HepG2 (cell line): ENCODE measurements around the gene TRIM7. TPM values are rescaled to one million over a fixed set of nuclear protein-coding genes. Genes with fewer than 3 reads are reported as not detected.

Source experiments
- DNMT1 ChIP-seq: sonication (generic); formaldehyde crosslinking; IDR thresholded peaks from 2 replicates; pipeline ENCODE4 v1.5.1; 2020; ENCODE audit warnings: mild to moderate bottlenecking, missing genetic modification reagents
- ELF3 ChIP-seq: IDR thresholded peaks from 2 replicates; pipeline ENCODE4 v1.6.1; 2016; ENCODE audit warnings: missing genetic modification reagents, missing compliant biosample characterization
- GABPB1 ChIP-seq: IDR thresholded peaks from 2 replicates; pipeline ENCODE4 v1.6.1; 2016; ENCODE audit warnings: mild to moderate bottlenecking, missing genetic modification reagents, moderate library complexity, missing compliant biosample characterization
- GFI1 ChIP-seq: sonication (generic); formaldehyde crosslinking; IDR thresholded peaks from 2 replicates; pipeline ENCODE4 v1.5.0; 2020; ENCODE audit warnings: missing genetic modification reagents, mild to moderate bottlenecking, borderline replicate concordance
- IKZF1 ChIP-seq: fragments of 450-650 bp; IDR thresholded peaks from 2 replicates; pipeline ENCODE4 v1.7.1; 2016
- KLF11 ChIP-seq: IDR thresholded peaks from 2 replicates; pipeline ENCODE4 v1.6.1; 2016; ENCODE audit warnings: missing compliant biosample characterization
- NCOR1 ChIP-seq: fragments of 200-600 bp; sonication (generic); IDR thresholded peaks from 2 replicates; pipeline ENCODE4 v1.7.0; 2017; ENCODE audit warnings: antibody characterized with exemption, low read length, borderline replicate concordance
- NRL ChIP-seq: sonication (generic); formaldehyde crosslinking; IDR thresholded peaks from 2 replicates; pipeline ENCODE4 v1.5.0; 2020; ENCODE audit warnings: missing genetic modification reagents, mild to moderate bottlenecking, moderate library complexity, borderline replicate concordance
- PHF5A ChIP-seq: IDR thresholded peaks from one replicate; pipeline ENCODE4 v1.6.1; 2018; ENCODE audit warnings: low read depth, missing genetic modification reagents; ENCODE audit not compliant: unreplicated experiment
- SSRP1 ChIP-seq: IDR thresholded peaks from 2 replicates; pipeline ENCODE4 v1.6.1; 2016; ENCODE audit warnings: control low read depth
- ZFP37 ChIP-seq: sonication (generic); formaldehyde crosslinking; IDR thresholded peaks from 2 replicates; pipeline ENCODE4 v1.4.0; 2020; ENCODE audit warnings: missing genetic modification reagents, borderline replicate concordance
- ZNF253 ChIP-seq: sonication (generic); formaldehyde crosslinking; IDR thresholded peaks from 2 replicates; pipeline ENCODE4 v1.8.0; 2022; ENCODE audit warnings: mild to moderate bottlenecking, missing genetic modification reagents, borderline replicate concordance
- ZNF282 ChIP-seq: fragments of 450-650 bp; IDR thresholded peaks from 2 replicates; pipeline ENCODE4 v1.6.1; 2018; ENCODE audit not compliant: partially characterized antibody
- ZNF766 ChIP-seq: sonication (generic); formaldehyde crosslinking; IDR thresholded peaks from 2 replicates; pipeline ENCODE4 v1.5.0; 2020; ENCODE audit warnings: missing genetic modification reagents, borderline replicate concordance
- polyA plus RNA-seq, 8 experiments: library from polyadenylated mRNA; depleted of rRNA in 3 of 8; stranded (reverse) in 7 of 8; unstranded in 1 of 8; fragments of >200 nt; fragmentation: Illumina TruSeq in 4 of 8; extraction: Trizol in 4 of 8; gene quantifications; 2 replicates each; pipeline versions ENCODE4 v1.2.1 to v1.2.3, GENCODE V29; 2011 to 2016; ENCODE audit warnings: low read depth in 4 of 8, missing spikeins in 1 of 8, mixed read lengths in 1 of 8; ENCODE audit not compliant: insufficient read depth in 1 of 8
- total RNA-seq, 5 experiments: library from RNA; depleted of rRNA; stranded (reverse); fragments of >200 nt; fragmentation: Illumina TruSeq; extraction: Trizol; gene quantifications; 2 replicates each; pipeline ENCODE4 v1.2.3, GENCODE V29; 2016; ENCODE audit warnings: low read depth in 1 of 5
- TF ChIP-seq, protein P1 (sequence below): sonication (generic); formaldehyde crosslinking; IDR thresholded peaks from 2 replicates; pipeline ENCODE4 v1.8.0; 2022; ENCODE audit warnings: mild to moderate bottlenecking, missing genetic modification reagents, borderline replicate concordance
- TF ChIP-seq, protein P2 (sequence below): sonication (generic); formaldehyde crosslinking; IDR thresholded peaks from 2 replicates; pipeline ENCODE4 v1.8.0; 2022; ENCODE audit warnings: missing genetic modification reagents, low read depth, mild to moderate bottlenecking, borderline replicate concordance
- TF ChIP-seq, protein P3 (sequence below): sonication (generic); formaldehyde crosslinking; IDR thresholded peaks from 2 replicates; pipeline ENCODE4 v1.5.0; 2020; ENCODE audit warnings: mild to moderate bottlenecking, missing genetic modification reagents
- TF ChIP-seq, protein P4 (sequence below): sonication (generic); formaldehyde crosslinking; IDR thresholded peaks from 2 replicates; pipeline ENCODE4 v1.4.0; 2020; ENCODE audit warnings: missing genetic modification reagents
- TF ChIP-seq, protein P5 (sequence below): sonication (generic); formaldehyde crosslinking; IDR thresholded peaks from 2 replicates; pipeline ENCODE4 v1.8.0; 2022; ENCODE audit warnings: mild to moderate bottlenecking, missing genetic modification reagents, moderate library complexity
- TF ChIP-seq, protein P6 (sequence below): sonication (generic); formaldehyde crosslinking; conservative IDR thresholded peaks from 2 replicates; pipeline ENCODE4 v1.4.0; 2020; ENCODE audit warnings: missing genetic modification reagents

The TRIM7 gene
- total and polyA plus RNA-seq, 2 of the 13 experiments (the other 11 are each of a cell fraction or from before 2014, with no cell fraction given): 0.13 TPM; not detected in 1

DNA sequence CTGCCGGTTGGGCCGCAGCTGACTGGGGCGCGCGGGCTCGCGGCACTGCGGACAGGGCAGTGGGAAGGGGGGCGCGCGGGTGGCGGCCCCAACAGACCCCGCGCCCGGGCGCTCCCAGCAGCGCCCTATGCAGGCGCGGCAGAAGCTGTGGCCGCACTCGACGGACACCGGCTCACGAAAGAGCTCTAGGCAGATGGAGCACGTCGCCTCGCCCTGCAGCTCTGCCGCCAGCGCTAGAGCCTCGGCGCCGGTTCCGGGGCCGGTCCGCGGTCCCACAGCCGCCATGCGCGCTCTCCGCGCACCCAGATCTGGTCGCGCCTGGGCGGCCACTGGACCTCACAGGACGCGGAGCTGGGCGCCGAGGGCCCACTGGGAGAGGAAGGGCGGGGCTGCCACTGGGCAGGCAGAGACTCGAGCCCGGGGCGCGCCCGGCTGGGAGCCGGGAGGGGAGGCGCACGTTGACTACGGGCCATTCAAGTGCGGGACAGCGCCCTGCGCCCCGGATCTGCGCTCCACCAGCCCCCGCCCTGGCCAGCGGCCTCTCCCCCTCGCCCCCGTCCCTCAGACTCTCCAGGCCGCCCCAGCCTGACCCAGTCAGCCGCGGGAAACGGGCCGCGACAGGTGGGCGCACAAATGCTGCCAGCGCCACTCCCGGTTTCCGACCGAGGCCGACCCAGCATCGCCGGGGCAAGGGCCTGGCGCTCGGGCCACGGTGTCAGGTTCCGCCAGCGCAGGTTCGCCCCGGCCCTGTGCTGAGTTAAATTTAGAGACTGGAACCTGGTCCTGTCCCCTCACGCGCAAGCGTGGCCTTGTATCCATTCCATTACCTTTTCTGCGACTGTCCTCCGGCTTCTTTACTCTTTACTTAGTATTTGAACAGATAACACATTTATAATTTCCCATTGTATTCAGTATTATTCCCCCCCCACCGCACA lies at the start of gene TRIM7 (continued):
- TF ChIP-seq, protein P1, sequence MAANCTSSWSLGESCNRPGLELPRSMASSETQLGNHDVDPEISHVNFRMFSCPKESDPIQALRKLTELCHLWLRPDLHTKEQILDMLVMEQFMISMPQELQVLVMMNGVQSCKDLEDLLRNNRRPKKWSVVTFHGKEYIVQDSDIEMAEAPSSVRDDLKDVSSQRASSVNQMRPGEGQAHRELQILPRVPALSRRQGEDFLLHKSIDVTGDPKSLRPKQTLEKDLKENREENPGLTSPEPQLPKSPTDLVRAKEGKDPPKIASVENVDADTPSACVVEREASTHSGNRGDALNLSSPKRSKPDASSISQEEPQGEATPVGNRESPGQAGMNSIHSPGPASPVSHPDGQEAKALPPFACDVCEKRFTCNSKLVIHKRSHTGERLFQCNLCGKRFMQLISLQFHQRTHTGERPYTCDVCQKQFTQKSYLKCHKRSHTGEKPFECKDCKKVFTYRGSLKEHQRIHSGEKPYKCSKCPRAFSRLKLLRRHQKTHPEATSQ (CRISPR knock-in tag): no peak
- TF ChIP-seq ZNF282: no peak
- no peak for TF ChIP-seq SSRP1 (CRISPR knock-in tag)
- no peak for TF ChIP-seq ELF3
- TF ChIP-seq ZFP37 (CRISPR knock-in tag): no peak
- TF ChIP-seq, protein P2, sequence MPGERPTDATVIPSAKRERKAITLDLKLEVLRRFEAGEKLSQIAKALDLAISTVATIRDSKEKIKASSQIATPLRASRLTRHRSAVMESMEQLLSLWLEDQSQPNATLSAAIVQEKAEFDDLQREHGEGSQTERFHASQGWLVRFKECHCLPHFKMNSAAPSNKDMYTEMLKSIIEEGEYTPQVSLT (CRISPR knock-in tag): no peak
- TF ChIP-seq ZNF253 (CRISPR knock-in tag): no peak
- TF ChIP-seq, protein P3, sequence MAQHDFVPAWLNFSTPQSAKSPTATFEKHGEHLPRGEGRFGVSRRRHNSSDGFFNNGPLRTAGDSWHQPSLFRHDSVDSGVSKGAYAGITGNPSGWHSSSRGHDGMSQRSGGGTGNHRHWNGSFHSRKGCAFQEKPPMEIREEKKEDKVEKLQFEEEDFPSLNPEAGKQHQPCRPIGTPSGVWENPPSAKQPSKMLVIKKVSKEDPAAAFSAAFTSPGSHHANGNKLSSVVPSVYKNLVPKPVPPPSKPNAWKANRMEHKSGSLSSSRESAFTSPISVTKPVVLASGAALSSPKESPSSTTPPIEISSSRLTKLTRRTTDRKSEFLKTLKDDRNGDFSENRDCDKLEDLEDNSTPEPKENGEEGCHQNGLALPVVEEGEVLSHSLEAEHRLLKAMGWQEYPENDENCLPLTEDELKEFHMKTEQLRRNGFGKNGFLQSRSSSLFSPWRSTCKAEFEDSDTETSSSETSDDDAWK: no peak
- no peak for TF ChIP-seq PHF5A (CRISPR knock-in tag)
- TF ChIP-seq, protein P4, sequence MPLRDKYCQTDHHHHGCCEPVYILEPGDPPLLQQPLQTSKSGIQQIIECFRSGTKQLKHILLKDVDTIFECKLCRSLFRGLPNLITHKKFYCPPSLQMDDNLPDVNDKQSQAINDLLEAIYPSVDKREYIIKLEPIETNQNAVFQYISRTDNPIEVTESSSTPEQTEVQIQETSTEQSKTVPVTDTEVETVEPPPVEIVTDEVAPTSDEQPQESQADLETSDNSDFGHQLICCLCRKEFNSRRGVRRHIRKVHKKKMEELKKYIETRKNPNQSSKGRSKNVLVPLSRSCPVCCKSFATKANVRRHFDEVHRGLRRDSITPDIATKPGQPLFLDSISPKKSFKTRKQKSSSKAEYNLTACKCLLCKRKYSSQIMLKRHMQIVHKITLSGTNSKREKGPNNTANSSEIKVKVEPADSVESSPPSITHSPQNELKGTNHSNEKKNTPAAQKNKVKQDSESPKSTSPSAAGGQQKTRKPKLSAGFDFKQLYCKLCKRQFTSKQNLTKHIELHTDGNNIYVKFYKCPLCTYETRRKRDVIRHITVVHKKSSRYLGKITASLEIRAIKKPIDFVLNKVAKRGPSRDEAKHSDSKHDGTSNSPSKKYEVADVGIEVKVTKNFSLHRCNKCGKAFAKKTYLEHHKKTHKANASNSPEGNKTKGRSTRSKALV (CRISPR knock-in tag): peak; percentile 98
- TF ChIP-seq ZNF766 (CRISPR knock-in tag): no peak
- TF ChIP-seq GABPB1 (CRISPR knock-in tag): peak; percentile 36; the same call in 1 of the 2 replicates
- TF ChIP-seq, protein P5, sequence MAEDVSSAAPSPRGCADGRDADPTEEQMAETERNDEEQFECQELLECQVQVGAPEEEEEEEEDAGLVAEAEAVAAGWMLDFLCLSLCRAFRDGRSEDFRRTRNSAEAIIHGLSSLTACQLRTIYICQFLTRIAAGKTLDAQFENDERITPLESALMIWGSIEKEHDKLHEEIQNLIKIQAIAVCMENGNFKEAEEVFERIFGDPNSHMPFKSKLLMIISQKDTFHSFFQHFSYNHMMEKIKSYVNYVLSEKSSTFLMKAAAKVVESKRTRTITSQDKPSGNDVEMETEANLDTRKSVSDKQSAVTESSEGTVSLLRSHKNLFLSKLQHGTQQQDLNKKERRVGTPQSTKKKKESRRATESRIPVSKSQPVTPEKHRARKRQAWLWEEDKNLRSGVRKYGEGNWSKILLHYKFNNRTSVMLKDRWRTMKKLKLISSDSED (CRISPR knock-in tag): no peak
- no peak for TF ChIP-seq DNMT1 (CRISPR knock-in tag)
- no peak for TF ChIP-seq NCOR1
- TF ChIP-seq KLF11 (CRISPR knock-in tag): no peak
- TF ChIP-seq, protein P6, sequence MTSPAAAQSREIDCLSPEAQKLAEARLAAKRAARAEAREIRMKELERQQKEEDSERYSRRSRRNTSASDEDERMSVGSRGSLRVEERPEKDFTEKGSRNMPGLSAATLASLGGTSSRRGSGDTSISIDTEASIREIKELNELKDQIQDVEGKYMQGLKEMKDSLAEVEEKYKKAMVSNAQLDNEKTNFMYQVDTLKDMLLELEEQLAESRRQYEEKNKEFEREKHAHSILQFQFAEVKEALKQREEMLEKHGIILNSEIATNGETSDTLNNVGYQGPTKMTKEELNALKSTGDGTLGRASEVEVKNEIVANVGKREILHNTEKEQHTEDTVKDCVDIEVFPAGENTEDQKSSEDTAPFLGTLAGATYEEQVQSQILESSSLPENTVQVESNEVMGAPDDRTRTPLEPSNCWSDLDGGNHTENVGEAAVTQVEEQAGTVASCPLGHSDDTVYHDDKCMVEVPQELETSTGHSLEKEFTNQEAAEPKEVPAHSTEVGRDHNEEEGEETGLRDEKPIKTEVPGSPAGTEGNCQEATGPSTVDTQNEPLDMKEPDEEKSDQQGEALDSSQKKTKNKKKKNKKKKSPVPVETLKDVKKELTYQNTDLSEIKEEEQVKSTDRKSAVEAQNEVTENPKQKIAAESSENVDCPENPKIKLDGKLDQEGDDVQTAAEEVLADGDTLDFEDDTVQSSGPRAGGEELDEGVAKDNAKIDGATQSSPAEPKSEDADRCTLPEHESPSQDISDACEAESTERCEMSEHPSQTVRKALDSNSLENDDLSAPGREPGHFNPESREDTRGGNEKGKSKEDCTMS (CRISPR knock-in tag): no peak
- no peak for TF ChIP-seq IKZF1
- TF ChIP-seq GFI1 (CRISPR knock-in tag): no peak
- TF ChIP-seq NRL (CRISPR knock-in tag): no peak
